HS-5 (cell line): Measurements from ENCODE around the gene CDH23.
"Not testable (repeated sequence)": the region's sequence is repeated elsewhere in the genome, so short reads cannot be mapped to it uniquely, and the experiment has no call there.

Experiments
- DNase-seq: peaks from one replicate; pipeline ENCODE4 v3.0.0-alpha.2; 2012; ENCODE audit warnings: low read depth

Gene CDH23

GRCh38 chr10:71840177-71840957 lies 443.6 kb downstream of the CDH23 start:
- DNase-seq = peak; percentile 73

DNA sequence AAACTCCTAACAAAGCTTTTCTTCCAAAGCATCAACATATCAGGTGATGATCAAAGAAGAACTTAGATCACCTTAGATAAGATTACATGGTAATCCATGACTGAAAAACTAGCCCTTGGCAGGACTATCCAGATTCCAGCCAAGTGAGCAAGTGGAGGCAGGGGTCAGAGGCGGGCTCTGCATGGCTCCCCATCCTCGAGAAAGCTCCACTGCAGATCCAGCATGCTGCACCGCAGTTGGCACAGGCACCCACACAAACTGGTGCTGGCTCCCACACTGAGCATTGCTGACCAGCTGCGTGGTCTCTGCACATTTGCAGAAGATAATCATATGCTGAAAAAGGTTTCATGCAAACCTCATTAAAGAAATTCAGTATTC lies 444.2 kb downstream of the CDH23 start:
- DNase-seq = no peak

GRCh38 chr10:71842422-71842821 lies 445.7 kb downstream of the CDH23 start:
- no peak for DNase-seq

DNA sequence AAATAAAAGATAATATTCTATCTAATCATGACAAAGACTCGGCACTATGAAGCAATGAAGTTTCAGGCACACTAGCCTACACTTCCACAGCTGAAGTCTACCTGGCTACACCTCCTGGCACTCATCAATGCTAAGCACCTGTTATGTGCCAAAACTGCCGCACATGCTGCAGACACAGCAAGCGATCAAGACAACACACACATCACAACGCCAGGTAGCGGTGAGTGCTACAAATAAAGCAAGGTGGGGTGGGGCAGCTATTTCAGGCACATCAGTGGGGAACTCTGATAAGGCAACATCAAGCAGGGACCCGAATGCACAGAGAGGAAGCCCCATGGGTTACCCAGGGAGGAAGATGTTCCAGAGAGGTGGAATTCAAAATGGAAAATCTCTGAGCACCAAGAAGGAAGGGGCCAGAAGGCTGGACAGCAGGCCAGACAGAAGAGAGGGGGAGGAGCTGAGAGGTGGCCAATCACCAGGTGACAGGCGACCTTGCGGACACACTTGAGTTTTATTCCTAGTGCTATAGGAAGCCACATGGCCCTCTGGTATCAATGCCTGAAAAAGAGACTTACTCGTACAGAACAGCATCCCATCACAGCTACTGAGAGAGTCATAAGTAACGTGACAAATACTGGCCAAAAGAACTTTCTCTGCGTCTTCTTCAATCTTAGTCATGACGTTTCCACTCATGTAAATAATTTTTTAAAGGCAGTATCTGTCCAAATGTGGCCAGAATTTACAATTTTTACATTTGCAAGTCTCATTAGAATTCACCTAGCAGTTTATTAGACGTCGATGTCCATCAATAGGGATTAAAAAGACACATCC lies 446.4 kb downstream of the CDH23 start:
- DNase-seq = no peak

GRCh38 chr10:71844084-71844483 lies 447.4 kb downstream of the CDH23 start:
- no peak for DNase-seq

GRCh38 chr10:71844695-71845094 lies 448.0 kb downstream of the CDH23 start:
- DNase-seq = no peak

- DNase-seq = no peak
Observed at GRCh38 chr10:71845410-71846405, 449.0 kb downstream of the CDH23 start.

DNA sequence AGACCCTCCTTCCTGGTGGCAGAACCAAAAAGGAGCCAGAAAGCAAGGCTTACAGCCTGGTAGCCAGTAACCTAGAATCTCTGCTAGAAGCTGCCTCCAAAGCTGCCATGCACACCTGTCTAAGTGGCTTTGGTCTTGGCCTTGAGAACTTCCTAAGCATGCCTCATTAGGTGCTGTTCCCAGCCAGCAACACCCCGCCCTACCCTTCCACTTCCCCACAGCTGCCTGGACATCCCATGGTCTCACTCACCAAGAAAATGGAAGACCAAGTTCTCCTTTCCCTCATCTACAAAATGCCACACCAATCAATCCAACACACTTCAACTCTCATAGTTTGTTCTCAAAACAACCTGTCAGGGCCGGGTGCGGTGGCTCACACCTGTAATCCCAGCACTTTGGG lies 450.1 kb downstream of the CDH23 start:
- no peak for DNase-seq

DNA sequence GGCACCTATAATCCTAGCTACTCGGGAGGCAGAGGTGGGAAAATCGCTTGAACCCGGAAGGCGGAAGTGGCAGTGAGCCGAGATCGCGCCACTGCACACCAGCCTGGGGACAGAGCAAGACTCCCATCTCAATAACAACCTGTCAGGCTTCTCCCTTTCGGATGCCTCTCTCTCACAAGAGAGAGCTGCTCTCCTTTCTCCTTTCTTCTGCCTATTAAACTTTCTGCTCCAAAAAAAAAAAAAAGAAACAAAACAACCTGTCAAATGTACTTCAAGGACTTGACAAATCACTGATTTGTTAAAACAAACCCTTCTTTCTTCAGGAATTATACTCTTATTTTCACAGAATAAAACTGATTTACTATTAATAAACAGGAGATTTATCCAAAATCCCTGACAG lies 450.7 kb downstream of the CDH23 start:
- no peak for DNase-seq

DNA sequence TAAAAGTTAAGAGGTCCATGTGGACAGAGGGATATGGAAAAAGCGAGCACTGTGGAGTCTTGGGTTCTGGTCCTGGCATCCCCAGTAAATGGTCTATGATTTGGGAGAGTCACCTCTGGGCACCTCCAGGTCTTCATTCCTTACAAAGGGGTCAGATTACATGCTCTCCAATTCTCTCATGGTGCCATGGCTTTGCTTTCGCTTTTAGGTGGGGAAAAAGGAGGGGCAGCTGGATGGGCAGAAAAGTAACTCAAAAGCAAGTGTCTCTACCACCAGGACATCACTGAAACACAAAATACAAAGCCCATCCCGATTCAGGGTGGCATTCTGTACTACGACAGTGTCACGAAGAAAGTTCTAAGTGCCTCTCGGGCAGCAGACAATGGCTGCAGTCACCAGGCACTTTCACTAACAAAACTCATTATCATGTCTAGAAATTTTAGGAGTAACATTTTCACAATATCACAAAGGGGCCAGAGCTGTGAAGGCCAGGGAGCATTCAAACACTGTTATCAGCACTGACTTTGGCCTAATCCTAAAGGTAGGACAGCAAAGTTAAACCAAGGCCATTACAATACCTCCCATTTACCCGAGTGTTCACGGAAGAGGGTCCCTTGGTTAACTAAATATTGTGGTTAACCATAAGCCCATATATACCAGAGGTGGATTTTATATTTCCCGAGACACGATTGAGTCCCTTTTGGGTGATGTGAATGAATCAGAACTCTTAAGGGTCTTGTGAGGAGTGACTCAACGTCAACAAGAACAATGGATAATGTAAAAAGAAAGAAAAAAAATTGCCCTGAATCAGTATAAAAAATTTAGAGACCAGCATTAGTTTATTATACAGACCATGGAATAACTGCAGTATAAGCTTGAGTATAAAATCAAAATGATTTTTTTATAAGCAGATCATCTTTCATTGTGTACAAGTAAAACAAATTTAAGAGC lies 451.9 kb downstream of the CDH23 start:
- no peak for DNase-seq

GRCh38 chr10:71849461-71849908 lies 452.8 kb downstream of the CDH23 start:
- no peak for DNase-seq

DNA sequence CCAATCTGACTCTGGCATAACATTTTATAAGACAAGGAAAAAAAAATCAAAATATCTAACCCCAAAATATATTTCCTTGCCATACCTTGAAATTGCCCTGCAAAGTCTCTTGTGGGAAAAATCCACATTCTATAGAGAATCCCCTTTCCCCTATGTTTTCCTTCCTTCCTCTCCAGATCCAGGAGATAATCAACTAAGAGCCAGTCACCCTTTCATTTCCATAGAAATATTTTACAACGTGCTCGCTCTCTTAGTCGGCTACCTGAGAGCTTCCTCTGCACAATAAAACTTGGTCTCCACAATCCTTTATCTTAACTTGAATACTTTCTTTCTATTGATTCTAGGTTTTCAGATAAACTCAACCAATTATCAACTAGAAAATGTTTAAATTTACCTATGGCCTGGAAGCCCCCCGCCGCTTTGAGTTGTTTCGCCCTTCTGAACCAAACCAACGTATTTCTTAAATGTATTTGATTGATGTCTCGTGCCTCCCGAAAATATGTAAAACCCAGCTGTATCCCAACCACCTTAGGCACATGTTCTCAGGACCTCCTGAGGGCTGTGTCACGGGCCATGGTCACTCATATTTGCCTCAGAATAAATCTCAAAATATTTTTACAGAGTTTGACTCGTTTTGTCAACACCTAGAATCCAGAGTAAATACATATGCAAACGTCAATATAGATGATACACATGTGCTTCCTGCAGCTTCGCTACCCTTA lies 453.5 kb downstream of the CDH23 start:
- no peak for DNase-seq

GRCh38 chr10:71850743-71851464 lies 454.2 kb downstream of the CDH23 start, which contains the start of gene PSAP:
Gene PSAP (minus strand): TSS chr10:71851251. CDS start chr10:71851221, 30 bp downstream.
- DNase-seq = peak; percentile 89

DNA sequence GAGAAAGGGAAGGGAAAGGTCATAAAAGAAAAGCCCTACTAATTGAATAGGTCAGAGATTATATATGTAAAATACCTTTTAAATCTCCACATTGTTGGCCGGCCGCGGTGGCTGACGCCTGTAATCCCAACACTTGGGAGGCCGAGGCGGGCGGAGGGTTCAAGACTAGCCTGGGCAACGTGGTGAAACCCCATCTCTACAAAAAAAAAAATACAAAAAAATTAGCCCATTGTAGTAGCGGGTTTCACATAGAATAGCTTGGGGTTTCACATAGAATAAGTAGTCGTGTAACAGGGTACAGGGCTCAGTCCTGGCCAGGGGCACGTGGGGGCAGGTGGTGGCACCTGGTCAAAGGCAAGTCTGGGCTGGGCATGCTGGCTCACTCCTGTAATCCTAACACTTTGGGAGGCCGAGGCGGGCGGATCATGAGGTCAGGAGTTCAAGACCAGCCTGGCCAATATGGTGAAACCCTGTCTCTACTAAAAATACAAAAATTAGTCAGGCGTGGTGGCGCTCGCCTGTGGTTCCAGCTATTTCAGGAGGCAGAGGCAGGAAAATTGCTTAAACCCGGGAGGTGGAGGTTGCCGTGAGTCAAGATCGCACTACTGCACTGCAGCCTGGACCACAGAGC lies 454.9 kb downstream of the CDH23 start:
- DNase-seq = not testable (repeated sequence)

DNA sequence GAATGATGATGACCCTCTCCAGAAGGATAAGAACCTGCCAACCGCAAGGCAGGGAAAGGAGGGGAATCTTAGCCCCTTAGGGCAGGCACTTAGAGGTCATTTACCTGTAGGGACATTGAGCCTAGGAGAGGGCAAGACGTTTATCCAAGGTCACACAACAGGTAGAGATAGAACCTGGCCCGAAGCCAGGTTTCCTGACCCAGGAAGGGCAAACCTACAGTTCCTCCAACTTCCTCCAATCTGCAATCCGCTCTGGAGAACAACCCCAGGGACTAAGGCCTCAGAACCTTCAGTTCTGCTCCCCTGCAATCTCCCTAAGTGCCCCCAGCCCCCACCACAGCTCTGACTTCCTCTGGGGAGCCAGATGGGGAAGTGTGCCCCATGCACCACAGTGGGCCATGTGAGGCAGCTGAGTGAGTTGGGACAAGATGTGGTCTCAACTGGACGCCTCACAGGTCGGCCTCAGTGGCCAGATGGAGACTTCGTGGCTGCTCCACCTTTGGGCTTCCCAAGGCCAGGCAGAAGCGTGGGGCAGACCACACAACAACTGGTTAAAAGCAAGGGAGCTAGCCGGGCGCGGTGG lies 455.7 kb downstream of the CDH23 start:
- DNase-seq = no peak

GRCh38 chr10:71854031-71854430 lies 457.3 kb downstream of the CDH23 start:
- no peak for DNase-seq

GRCh38 chr10:71856619-71857018 lies 459.9 kb downstream of the CDH23 start:
- no peak for DNase-seq
